ENCODE measurements around the gene ERLEC1. TPM values are rescaled to one million over a fixed set of nuclear protein-coding genes. Genes with fewer than 3 reads are reported as not detected.
"Not testable (repeated sequence)": the region's sequence is repeated elsewhere in the genome, so short reads cannot be mapped to it uniquely, and the experiment has no call there.

ERLEC1 gene
- total and polyA plus RNA-seq, 4 donors = 28.8 to 32.0 (median 30.4) TPM

DNA sequence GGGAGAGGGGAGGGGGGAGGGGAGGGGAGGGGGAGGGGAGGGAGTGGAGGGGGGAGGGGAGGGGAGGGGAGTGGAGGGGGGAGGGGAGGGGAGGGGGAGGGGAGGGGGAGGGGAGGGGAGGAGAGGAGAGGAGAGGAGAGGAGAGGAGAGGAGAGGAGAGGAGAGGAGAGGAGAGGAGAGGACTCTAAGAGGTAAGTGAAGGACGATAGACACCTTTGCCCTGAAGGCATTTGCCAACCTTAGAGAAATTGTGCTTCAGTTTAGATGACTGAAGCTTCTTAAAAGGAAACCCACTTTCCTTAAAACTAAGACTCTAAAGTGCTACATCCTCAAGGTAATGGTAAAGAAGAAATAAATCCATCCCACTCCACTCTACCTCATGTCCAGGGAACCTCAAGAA lies 53.7 kb downstream of the ERLEC1 start:
- no peaks in the 10 kb centered on the region for H3K9me3 ChIP-seq (ENCODE audit: control insufficient read depth in 4 of 4, low read length in 3 of 4)
- no peaks in the 10 kb centered on the region for H3K4me1 ChIP-seq (ENCODE audit: control insufficient read depth in 4 of 4, insufficient read depth in 4 of 4, low read length in 3 of 4)
- WGBS = 77% methylated on average over 1 of the region's 1 CpG
- TF ChIP-seq HNF4G (IDR thresholded peaks at IDR 0.05) (no peak), FOXA2 (IDR thresholded peaks at IDR 0.05) (no peak), SP1 (IDR thresholded peaks at IDR 0.05) (no peak), CTCF (IDR thresholded peaks at IDR 0.05; ENCODE audit: low read depth, low read length, missing input control) (no peak), YY1 (IDR thresholded peaks at IDR 0.05) (no peak), EGR1 (IDR thresholded peaks at IDR 0.05; ENCODE audit: low read depth in 2 of 2) (no peak), RAD21 (IDR thresholded peaks at IDR 0.05) (no peak), NR2F2 (IDR thresholded peaks at IDR 0.05) (no peak), JUND (IDR thresholded peaks at IDR 0.05) (no peak)
- no peaks in the 10 kb centered on the region for H3K27me3 ChIP-seq (ENCODE audit: control insufficient read depth in 4 of 4, insufficient read depth in 4 of 4, low read length in 3 of 4)
- H3K27ac ChIP-seq (ENCODE audit: low read depth in 1 of 2, low read length in 2 of 2) = no peak overlapping the region
- H3K4me3 ChIP-seq (ENCODE audit: low read depth in 1 of 3, low read length in 3 of 3) = no peak overlapping the region
- no peak overlapping the region for H3K9ac ChIP-seq (ENCODE audit: low read depth in 1 of 2, low read length in 2 of 2)
- peaks cover 0 to 2% (median under 1%) of the 10 kb centered on the region in 4 donors for H3K36me3 ChIP-seq (ENCODE audit: control insufficient read depth in 4 of 4, insufficient read depth in 3 of 4, low read depth in 1 of 4, low read length in 3 of 4)
- no peak for DNase-seq (ENCODE audit: low spot score)

DNA sequence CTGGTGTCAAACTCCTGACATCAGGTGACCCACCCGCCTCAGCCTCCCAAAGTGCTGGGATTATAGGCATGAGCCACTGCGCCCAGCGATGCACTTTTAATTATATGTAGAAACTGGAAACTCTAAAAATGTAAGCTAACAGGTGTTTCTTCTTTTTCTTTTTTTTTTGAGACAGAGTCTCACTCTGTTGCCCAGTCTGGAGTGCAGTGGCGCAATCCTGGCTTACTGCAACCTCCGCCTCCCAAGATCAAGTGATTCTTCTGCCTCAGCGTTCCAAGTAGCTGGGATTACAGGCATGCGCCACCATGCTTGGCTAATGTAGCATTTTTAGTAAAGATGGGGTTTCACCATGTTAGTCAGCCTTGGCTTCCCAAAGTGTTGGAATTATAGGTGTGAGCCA lies 54.8 kb downstream of the ERLEC1 start:
- not testable (repeated sequence) for H3K27me3 ChIP-seq (ENCODE audit: control insufficient read depth in 4 of 4, insufficient read depth in 4 of 4, low read length in 3 of 4); H3K9ac ChIP-seq (ENCODE audit: low read depth in 1 of 2, low read length in 2 of 2); H3K4me1 ChIP-seq (ENCODE audit: control insufficient read depth in 4 of 4, insufficient read depth in 4 of 4, low read length in 3 of 4); H3K27ac ChIP-seq (ENCODE audit: low read depth in 1 of 2, low read length in 2 of 2); H3K4me3 ChIP-seq (ENCODE audit: low read depth in 1 of 3, low read length in 3 of 3); H3K36me3 ChIP-seq (ENCODE audit: control insufficient read depth in 4 of 4, insufficient read depth in 3 of 4, low read depth in 1 of 4, low read length in 3 of 4); H3K9me3 ChIP-seq (ENCODE audit: control insufficient read depth in 4 of 4, low read length in 3 of 4); DNase-seq (ENCODE audit: low spot score)
- 97% methylated on average over 7 of the region's 7 CpGs for WGBS

- Histone ChIP-seq H3K27ac (ENCODE audit: low read depth in 1 of 2, low read length in 2 of 2) (no peak overlapping the region), H3K9ac (ENCODE audit: low read depth in 1 of 2, low read length in 2 of 2) (no peak overlapping the region), H3K4me1 (ENCODE audit: control insufficient read depth in 4 of 4, insufficient read depth in 4 of 4, low read length in 3 of 4) (no peaks in the 10 kb centered on the region), H3K4me3 (ENCODE audit: low read depth in 1 of 3, low read length in 3 of 3) (no peak overlapping the region), H3K9me3 (ENCODE audit: control insufficient read depth in 4 of 4, low read length in 3 of 4) (no peaks in the 10 kb centered on the region), H3K27me3 (ENCODE audit: control insufficient read depth in 4 of 4, insufficient read depth in 4 of 4, low read length in 3 of 4) (no peaks in the 10 kb centered on the region), H3K36me3 (ENCODE audit: control insufficient read depth in 4 of 4, insufficient read depth in 3 of 4, low read depth in 1 of 4, low read length in 3 of 4) (no peaks in the 10 kb centered on the region)
- WGBS = 87% methylated on average over 3 of the region's 3 CpGs
- TF ChIP-seq CTCF (IDR thresholded peaks at IDR 0.05; ENCODE audit: low read depth, low read length, missing input control) (no peak), TAF1 (conservative IDR thresholded peaks at IDR 0.05) (no peak), SP1 (IDR thresholded peaks at IDR 0.05) (no peak)
- TF ChIP-seq, protein P1, sequence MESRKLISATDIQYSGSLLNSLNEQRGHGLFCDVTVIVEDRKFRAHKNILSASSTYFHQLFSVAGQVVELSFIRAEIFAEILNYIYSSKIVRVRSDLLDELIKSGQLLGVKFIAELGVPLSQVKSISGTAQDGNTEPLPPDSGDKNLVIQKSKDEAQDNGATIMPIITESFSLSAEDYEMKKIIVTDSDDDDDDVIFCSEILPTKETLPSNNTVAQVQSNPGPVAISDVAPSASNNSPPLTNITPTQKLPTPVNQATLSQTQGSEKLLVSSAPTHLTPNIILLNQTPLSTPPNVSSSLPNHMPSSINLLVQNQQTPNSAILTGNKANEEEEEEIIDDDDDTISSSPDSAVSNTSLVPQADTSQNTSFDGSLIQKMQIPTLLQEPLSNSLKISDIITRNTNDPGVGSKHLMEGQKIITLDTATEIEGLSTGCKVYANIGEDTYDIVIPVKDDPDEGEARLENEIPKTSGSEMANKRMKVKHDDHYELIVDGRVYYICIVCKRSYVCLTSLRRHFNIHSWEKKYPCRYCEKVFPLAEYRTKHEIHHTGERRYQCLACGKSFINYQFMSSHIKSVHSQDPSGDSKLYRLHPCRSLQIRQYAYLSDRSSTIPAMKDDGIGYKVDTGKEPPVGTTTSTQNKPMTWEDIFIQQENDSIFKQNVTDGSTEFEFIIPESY (IDR thresholded peaks at IDR 0.05) = no peak
- TF ChIP-seq, protein P2, sequence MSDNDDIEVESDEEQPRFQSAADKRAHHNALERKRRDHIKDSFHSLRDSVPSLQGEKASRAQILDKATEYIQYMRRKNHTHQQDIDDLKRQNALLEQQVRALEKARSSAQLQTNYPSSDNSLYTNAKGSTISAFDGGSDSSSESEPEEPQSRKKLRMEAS (IDR thresholded peaks at IDR 0.05) = no peak
- DNase-seq (ENCODE audit: low spot score) = no peak
Observed at GRCh38 chr2:53842891-53843290, 56.0 kb downstream of the ERLEC1 start.

Data from liver (tissue), 9 donors.